PFSK-1 (cell line): ENCODE measurements around the gene TSPAN15.

Source experiments
- FOXP2 ChIP-seq: optimal IDR thresholded peaks from 2 replicates; pipeline ENCODE3; 2011; ENCODE audit warnings: borderline replicate concordance, control low read depth, inconsistent platforms; ENCODE audit not compliant: insufficient read depth; ENCODE audit errors: extremely low read length, extremely low read depth
- POLR2AphosphoS5 ChIP-seq: IDR thresholded peaks from 2 replicates; pipeline ENCODE4 v1.6.1; 2012; ENCODE audit warnings: low read depth, mild to moderate bottlenecking, control low read depth, low read length, moderate library complexity
- SIN3A ChIP-seq: IDR thresholded peaks from 2 replicates; pipeline ENCODE4 v1.6.1; 2012; ENCODE audit warnings: mild to moderate bottlenecking, low read length, moderate library complexity, borderline replicate concordance; ENCODE audit not compliant: insufficient read depth
- TAF1 ChIP-seq: IDR thresholded peaks from 2 replicates; pipeline ENCODE4 v1.6.1; 2012; ENCODE audit warnings: low read length, control low read depth, borderline replicate concordance; ENCODE audit not compliant: insufficient read depth
- TF ChIP-seq, protein P1 (sequence below), 2 experiments: IDR thresholded peaks; 2 replicates each; pipeline versions ENCODE4 v1.6.1 to v1.8.0; 2011 to 2012; ENCODE audit warnings: low read depth in 2 of 2, low read length in 2 of 2, control low read depth in 1 of 2, inconsistent platforms in 1 of 2, mild to moderate bottlenecking in 1 of 2, moderate library complexity in 1 of 2; ENCODE audit not compliant: insufficient read depth in 1 of 2

The TSPAN15 gene

DNA sequence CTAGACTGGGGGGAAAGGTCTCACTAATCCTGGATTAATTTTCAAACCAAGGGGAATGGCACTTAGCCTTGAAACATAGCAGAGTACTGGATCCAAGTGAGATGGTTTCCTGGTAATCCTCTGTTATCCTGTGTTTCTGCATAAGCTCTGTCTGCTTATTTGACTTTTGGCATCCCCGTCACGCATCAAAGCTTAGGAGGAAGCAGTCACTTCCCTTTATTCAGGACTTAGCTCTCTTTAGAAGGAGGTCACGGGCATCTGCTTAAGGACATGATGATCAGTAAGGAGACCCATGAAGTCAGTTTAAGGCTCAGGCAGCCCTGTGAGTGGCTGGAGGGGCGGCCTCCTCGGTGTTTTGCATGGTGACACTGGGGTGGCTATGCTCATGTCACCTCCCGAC is 30.0 kb downstream of the TSPAN15 start:
- TF ChIP-seq SIN3A (no peak), FOXP2 (no peak), POLR2AphosphoS5 (no peak), TAF1 (no peak)
- TF ChIP-seq, protein P1, sequence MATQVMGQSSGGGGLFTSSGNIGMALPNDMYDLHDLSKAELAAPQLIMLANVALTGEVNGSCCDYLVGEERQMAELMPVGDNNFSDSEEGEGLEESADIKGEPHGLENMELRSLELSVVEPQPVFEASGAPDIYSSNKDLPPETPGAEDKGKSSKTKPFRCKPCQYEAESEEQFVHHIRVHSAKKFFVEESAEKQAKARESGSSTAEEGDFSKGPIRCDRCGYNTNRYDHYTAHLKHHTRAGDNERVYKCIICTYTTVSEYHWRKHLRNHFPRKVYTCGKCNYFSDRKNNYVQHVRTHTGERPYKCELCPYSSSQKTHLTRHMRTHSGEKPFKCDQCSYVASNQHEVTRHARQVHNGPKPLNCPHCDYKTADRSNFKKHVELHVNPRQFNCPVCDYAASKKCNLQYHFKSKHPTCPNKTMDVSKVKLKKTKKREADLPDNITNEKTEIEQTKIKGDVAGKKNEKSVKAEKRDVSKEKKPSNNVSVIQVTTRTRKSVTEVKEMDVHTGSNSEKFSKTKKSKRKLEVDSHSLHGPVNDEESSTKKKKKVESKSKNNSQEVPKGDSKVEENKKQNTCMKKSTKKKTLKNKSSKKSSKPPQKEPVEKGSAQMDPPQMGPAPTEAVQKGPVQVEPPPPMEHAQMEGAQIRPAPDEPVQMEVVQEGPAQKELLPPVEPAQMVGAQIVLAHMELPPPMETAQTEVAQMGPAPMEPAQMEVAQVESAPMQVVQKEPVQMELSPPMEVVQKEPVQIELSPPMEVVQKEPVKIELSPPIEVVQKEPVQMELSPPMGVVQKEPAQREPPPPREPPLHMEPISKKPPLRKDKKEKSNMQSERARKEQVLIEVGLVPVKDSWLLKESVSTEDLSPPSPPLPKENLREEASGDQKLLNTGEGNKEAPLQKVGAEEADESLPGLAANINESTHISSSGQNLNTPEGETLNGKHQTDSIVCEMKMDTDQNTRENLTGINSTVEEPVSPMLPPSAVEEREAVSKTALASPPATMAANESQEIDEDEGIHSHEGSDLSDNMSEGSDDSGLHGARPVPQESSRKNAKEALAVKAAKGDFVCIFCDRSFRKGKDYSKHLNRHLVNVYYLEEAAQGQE (IDR thresholded peaks at IDR 0.05; ENCODE audit: insufficient read depth in 1 of 2, low read depth in 2 of 2, low read length in 2 of 2): no peak

GRCh38 chr10:69481811-69482524 is 30.7 kb downstream of the TSPAN15 start:
- TF ChIP-seq POLR2AphosphoS5 (no peak), FOXP2 (no peak), TAF1 (no peak), SIN3A (no peak)
- TF ChIP-seq, protein P1 (IDR thresholded peaks at IDR 0.05; ENCODE audit: insufficient read depth in 1 of 2, low read depth in 2 of 2, low read length in 2 of 2): no peak

GRCh38 chr10:69483963-69484362 is 32.7 kb downstream of the TSPAN15 start:
- TF ChIP-seq, protein P1 (IDR thresholded peaks at IDR 0.05; ENCODE audit: insufficient read depth in 1 of 2, low read depth in 2 of 2, low read length in 2 of 2): no peak
- TF ChIP-seq POLR2AphosphoS5 (no peak), TAF1 (no peak), SIN3A (no peak), FOXP2 (no peak)

DNA sequence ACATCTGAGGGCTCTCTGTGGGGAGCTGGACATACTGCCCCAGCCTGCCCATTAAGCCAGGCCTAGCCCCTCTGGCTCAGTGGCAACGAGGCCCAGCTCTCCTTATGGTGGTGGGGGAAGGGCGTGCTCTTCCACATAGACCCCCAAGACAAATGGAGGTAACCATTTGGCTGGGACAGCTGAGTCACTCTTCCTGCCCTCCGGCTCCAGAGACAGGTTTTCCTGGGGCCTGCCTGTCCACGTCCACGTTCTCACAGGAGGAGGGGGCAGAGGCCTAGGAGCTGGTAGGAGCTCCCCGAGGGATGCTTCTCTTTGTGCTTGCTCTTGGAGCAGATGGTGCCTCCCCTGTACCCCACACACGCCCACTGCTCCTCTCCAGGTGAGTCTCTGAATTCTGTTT is 33.5 kb downstream of the TSPAN15 start:
- TF ChIP-seq, protein P1 (IDR thresholded peaks at IDR 0.05; ENCODE audit: insufficient read depth in 1 of 2, low read depth in 2 of 2, low read length in 2 of 2): no peak
- TF ChIP-seq TAF1: no peak
- TF ChIP-seq SIN3A: no peak
- no peak for TF ChIP-seq POLR2AphosphoS5
- no peak for TF ChIP-seq FOXP2
